Measurements from ENCODE around the gene CRIM1. TPM values are rescaled to one million over a fixed set of nuclear protein-coding genes. Genes with fewer than 3 reads are reported as not detected.
A peak's percentile ranks its signal among the peaks of the same experiment; 100 is the strongest.

Gene CRIM1
- total and polyA plus RNA-seq, 5 donors from 2014 or later, result 0.15 to 2.7 (median 0.74) TPM

DNA sequence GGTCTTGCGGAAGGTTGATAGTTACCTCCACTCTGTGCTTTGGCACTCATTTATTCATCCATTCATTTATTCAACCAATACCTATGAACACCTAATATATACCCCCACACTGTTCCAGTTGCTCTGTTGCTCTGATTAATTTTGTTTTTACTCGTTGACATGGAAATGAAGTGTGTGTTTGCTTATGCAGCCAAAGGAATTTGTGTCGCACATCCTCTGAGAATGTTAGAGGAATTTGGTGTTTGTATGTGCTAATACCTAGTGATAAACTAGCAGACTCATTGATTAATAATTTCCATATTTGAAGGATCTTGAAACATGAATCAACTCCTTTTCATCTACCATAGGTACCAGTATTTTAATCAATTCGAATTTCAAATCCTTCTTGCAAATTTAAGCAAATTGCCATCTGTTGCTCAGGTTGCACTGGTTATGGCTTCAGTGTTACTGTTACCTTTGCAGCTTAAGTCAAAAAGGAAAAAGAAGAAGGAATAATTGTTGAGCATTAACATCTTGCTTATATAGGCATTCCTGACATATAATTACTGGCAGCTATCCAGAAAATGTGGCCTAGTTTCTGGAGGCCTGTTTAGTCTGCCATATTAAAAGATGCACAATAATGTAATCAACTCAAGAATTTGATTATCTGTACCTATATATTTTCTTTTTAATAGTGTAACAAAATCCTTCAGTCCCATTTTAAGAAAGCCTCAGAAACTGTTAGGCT lies 25.7 kb upstream of the CRIM1 start:
- peaks cover 0 to 4% (median 0%) of the 10 kb centered on the region in 7 donors for H3K9me3 Mint-ChIP-seq

DNA sequence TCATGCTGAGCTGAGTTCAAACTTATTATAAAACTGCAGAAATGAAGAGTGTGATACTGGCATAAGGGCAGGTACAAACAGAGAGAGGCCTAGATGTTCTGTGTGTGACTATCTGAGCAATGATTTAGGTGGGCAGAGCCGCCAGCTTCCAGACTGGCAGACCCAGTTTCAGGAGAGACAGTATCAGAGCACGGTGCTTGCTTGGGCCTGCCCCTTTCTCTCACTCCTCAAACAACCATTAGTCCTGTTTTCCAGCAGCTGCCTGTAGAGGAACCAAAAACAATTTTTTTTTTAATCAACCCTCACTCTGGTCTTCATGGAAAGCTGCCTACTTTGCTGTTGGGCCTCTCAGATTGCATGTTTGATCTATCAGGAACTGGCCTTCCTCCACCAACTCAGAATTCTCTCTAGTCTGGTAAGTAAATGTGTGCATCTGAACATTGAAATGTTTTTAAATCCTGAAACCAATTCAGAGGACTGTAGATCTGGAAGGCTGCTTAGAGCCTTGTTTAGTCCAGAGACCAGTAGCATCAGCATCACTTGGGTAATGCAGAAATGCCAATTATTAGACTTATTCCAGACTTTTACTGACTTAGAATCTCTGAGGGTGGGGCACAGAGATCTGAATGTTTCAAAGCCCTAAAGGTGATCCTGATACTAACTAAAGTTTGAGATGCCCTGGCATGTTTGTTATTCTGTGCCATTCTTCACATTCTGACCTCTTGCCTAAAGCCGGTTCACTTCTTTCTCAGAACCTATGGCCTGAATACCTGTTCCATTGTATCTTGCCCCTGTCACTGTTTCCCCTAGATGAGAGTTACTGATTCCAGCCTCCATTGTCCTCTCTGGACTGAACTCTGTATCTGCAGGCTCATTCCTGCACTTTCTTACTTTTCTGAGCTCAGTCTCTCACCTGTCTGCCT lies 24.8 kb upstream of the CRIM1 start:
- ATAC-seq (ENCODE audit: low read depth in 2 of 2), result no peak
- peaks cover 5% of the 10 kb centered on the region for H3K27me3 Mint-ChIP-seq
- no peaks in the 10 kb centered on the region for H3K36me3 Mint-ChIP-seq

More for the DNA sequence above, 25.7 kb upstream of the CRIM1 start:
- Histone ChIP-seq H3K36me3 (ENCODE audit: control insufficient read depth, insufficient read depth, low read length) (no peaks in the 10 kb centered on the region), H3K4me3 (ENCODE audit: low read depth, low read length) (no peak overlapping the region), H3K9me3 (ENCODE audit: control insufficient read depth in 2 of 2, low read length in 2 of 2) (no peaks in the 10 kb centered on the region), H3K4me1 (ENCODE audit: control insufficient read depth, insufficient read depth, low read length, poor library complexity, severe bottlenecking) (no peaks in the 10 kb centered on the region), H3K27ac (ENCODE audit: insufficient read depth, low read length, poor library complexity, severe bottlenecking) (peak overlapping the region; percentile 9), H3K27me3 (ENCODE audit: control insufficient read depth, insufficient read depth, low read length) (no peaks in the 10 kb centered on the region)
- Mint-ChIP-seq H3K27ac (no peak overlapping the region), H3K4me1 (peaks cover 0 to 7% (median 0%) of the 10 kb centered on the region in 4 donors), H3K36me3 (no peaks in the 10 kb centered on the region), H3K4me3 (no peak overlapping the region), H3K27me3 (peaks cover 5% of the 10 kb centered on the region)
- DNase-seq, result no peak
- ATAC-seq (ENCODE audit: low read depth in 2 of 2), result no peak

DNA sequence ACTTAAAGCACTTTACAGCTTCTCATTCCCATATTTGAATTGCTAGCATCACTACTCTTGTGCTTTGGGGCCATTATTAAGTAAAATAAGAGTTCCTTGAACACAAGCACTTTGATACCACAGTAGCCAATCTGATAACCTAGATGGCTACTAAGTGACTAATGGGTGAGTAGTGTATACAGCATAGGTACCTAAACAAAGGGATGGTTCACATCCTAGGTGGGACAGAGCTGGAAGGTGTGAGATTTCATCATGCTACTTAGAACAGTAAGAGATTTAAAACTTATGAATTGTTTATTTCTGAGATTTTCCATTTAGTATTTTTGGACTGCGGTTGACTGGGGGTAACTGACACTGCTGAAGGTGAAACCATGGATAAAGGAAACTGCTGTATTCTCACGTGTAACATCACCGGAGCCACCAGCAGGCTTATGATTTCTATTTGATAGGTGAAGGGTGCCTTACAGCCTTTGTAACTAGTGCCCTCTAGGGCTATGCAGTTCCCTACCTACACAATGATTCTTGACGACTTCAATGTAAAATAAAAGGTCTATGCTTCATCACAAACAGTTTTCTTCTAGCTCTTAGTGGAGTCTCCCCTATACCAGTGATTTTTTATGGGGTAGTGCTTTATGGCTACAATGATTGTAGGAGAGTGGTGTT lies 22.1 kb upstream of the CRIM1 start:
- Mint-ChIP-seq H3K27me3 (no peaks in the 10 kb centered on the region), H3K27ac (no peak overlapping the region), H3K4me1 (peaks cover 3 to 12% (median 5%) of the 10 kb centered on the region in 4 donors), H3K9me3 (peaks cover 0 to 4% (median 0%) of the 10 kb centered on the region in 7 donors), H3K36me3 (no peaks in the 10 kb centered on the region), H3K4me3 (no peak overlapping the region)
- H3K4me1 ChIP-seq (ENCODE audit: control insufficient read depth, insufficient read depth, low read length, poor library complexity, severe bottlenecking), result no peaks in the 10 kb centered on the region
- no peaks in the 10 kb centered on the region for H3K36me3 ChIP-seq (ENCODE audit: control insufficient read depth, insufficient read depth, low read length)
- H3K27me3 ChIP-seq (ENCODE audit: control insufficient read depth, insufficient read depth, low read length), result no peaks in the 10 kb centered on the region
- DNase-seq (peak in 1 of 3 donors; percentile 29), ATAC-seq (ENCODE audit: low read depth in 2 of 2) (no peak)
- no peak overlapping the region for H3K4me3 ChIP-seq (ENCODE audit: low read depth, low read length)
- no peaks in the 10 kb centered on the region for H3K9me3 ChIP-seq (ENCODE audit: control insufficient read depth in 2 of 2, low read length in 2 of 2)
- H3K27ac ChIP-seq (ENCODE audit: insufficient read depth, low read length, poor library complexity, severe bottlenecking), result no peak overlapping the region

More for the DNA sequence above, 24.8 kb upstream of the CRIM1 start:
- Mint-ChIP-seq H3K9me3 (peaks cover 0 to 4% (median 0%) of the 10 kb centered on the region in 7 donors), H3K4me3 (no peak overlapping the region), H3K4me1 (peaks cover 0 to 7% (median 0%) of the 10 kb centered on the region in 4 donors), H3K27ac (no peak overlapping the region)
- Histone ChIP-seq H3K27me3 (ENCODE audit: control insufficient read depth, insufficient read depth, low read length) (no peaks in the 10 kb centered on the region), H3K9me3 (ENCODE audit: control insufficient read depth in 2 of 2, low read length in 2 of 2) (no peaks in the 10 kb centered on the region), H3K4me1 (ENCODE audit: control insufficient read depth, insufficient read depth, low read length, poor library complexity, severe bottlenecking) (no peaks in the 10 kb centered on the region), H3K36me3 (ENCODE audit: control insufficient read depth, insufficient read depth, low read length) (no peaks in the 10 kb centered on the region), H3K4me3 (ENCODE audit: low read depth, low read length) (no peak overlapping the region), H3K27ac (ENCODE audit: insufficient read depth, low read length, poor library complexity, severe bottlenecking) (peak overlapping the region; percentile 9)
- no peak for DNase-seq

DNA sequence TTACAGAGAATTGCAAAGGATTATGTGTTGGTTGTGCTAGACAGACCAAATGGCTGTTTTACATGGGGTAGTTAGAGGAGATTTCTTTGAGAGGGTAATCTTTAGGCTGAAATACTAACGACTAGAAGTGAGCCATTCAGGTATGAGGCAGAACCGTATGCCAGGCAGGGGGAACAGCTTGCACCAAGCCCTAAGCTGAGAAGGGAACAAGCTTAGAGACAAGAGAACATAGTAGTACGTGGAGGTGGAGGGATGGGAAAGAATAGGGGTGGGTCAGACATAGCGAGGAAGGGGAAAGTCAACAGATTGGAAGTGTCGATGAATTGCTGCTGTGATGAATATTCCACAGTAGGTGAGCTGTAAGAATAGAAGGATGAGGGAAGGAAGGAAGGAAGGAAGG lies 20.0 kb upstream of the CRIM1 start:
- Mint-ChIP-seq H3K36me3 (no peaks in the 10 kb centered on the region), H3K27ac (no peak overlapping the region), H3K9me3 (peaks cover 0 to 2% (median 0%) of the 10 kb centered on the region in 7 donors), H3K4me1 (peaks cover 4 to 12% (median 5%) of the 10 kb centered on the region in 4 donors), H3K4me3 (no peak overlapping the region), H3K27me3 (no peaks in the 10 kb centered on the region)
- no peaks in the 10 kb centered on the region for H3K9me3 ChIP-seq (ENCODE audit: control insufficient read depth in 2 of 2, low read length in 2 of 2)
- no peak overlapping the region for H3K4me3 ChIP-seq (ENCODE audit: low read depth, low read length)
- H3K27ac ChIP-seq (ENCODE audit: insufficient read depth, low read length, poor library complexity, severe bottlenecking), result no peak overlapping the region
- H3K36me3 ChIP-seq (ENCODE audit: control insufficient read depth, insufficient read depth, low read length), result no peaks in the 10 kb centered on the region
- H3K27me3 ChIP-seq (ENCODE audit: control insufficient read depth, insufficient read depth, low read length), result no peaks in the 10 kb centered on the region
- ATAC-seq (ENCODE audit: low read depth in 2 of 2), result no peak
- no peak for DNase-seq
- H3K4me1 ChIP-seq (ENCODE audit: control insufficient read depth, insufficient read depth, low read length, poor library complexity, severe bottlenecking), result no peaks in the 10 kb centered on the region

DNA sequence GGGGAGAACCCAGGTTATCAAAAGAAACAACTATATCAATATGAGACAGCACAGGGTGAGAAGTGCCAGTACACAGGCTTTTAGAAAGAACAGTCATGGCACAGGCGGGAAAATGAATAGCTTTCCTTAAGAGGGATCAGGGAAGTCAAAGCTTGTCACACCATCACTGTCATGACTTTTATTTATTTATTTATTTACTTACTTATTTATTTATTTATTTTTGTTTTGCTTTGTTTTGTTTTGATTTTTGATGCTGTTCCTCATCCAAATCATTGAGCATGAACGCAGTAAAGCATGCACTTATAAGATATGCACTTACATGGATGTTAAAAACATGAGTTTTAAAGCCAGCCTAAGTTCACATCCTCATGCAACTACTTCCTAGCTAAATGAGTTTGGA lies 19.3 kb upstream of the CRIM1 start:
- no peak overlapping the region for H3K27ac ChIP-seq (ENCODE audit: insufficient read depth, low read length, poor library complexity, severe bottlenecking)
- no peaks in the 10 kb centered on the region for H3K4me1 ChIP-seq (ENCODE audit: control insufficient read depth, insufficient read depth, low read length, poor library complexity, severe bottlenecking)
- H3K36me3 Mint-ChIP-seq, result no peaks in the 10 kb centered on the region
- ATAC-seq (ENCODE audit: low read depth in 2 of 2), result no peak
- no peak overlapping the region for H3K27ac Mint-ChIP-seq
- no peak for DNase-seq
- H3K27me3 ChIP-seq (ENCODE audit: control insufficient read depth, insufficient read depth, low read length), result no peaks in the 10 kb centered on the region
- H3K4me1 Mint-ChIP-seq, result peaks cover 4 to 12% (median 5%) of the 10 kb centered on the region in 4 donors
- no peak overlapping the region for H3K4me3 Mint-ChIP-seq
- H3K27me3 Mint-ChIP-seq, result no peaks in the 10 kb centered on the region
- H3K9me3 ChIP-seq (ENCODE audit: control insufficient read depth in 2 of 2, low read length in 2 of 2), result no peaks in the 10 kb centered on the region
- H3K4me3 ChIP-seq (ENCODE audit: low read depth, low read length), result no peak overlapping the region
- peaks cover 0 to 1% (median 0%) of the 10 kb centered on the region in 7 donors for H3K9me3 Mint-ChIP-seq
- H3K36me3 ChIP-seq (ENCODE audit: control insufficient read depth, insufficient read depth, low read length), result no peaks in the 10 kb centered on the region

DNA sequence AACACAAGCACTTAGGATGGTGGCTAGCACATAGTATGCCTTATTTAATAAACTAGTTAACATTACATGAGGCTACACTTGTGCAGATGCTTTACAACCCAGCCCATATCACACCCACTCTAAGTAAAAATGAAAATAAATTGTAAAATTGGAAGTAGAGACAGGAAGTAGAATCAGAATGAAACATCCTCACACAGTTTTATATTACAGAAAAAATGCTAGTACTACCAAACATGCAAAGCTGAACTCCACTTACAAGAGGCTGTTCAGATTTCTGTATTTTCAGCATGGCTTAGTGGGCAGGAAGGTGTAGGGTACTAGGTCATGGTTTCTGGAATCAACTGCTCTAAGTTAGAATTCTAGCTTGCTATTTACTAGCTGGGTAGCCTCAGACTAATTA lies 18.2 kb upstream of the CRIM1 start:
- ATAC-seq (ENCODE audit: low read depth in 2 of 2) (no peak), DNase-seq (peak in 1 of 3 donors; percentile 26)
- Histone ChIP-seq H3K27me3 (ENCODE audit: control insufficient read depth, insufficient read depth, low read length) (no peaks in the 10 kb centered on the region), H3K4me3 (ENCODE audit: low read depth, low read length) (no peak overlapping the region), H3K27ac (ENCODE audit: insufficient read depth, low read length, poor library complexity, severe bottlenecking) (no peak overlapping the region), H3K4me1 (ENCODE audit: control insufficient read depth, insufficient read depth, low read length, poor library complexity, severe bottlenecking) (no peaks in the 10 kb centered on the region), H3K36me3 (ENCODE audit: control insufficient read depth, insufficient read depth, low read length) (no peaks in the 10 kb centered on the region), H3K9me3 (ENCODE audit: control insufficient read depth in 2 of 2, low read length in 2 of 2) (no peaks in the 10 kb centered on the region)
- Mint-ChIP-seq H3K9me3 (no peaks in the 10 kb centered on the region), H3K27ac (no peak overlapping the region), H3K27me3 (no peaks in the 10 kb centered on the region), H3K4me1 (peaks cover 4 to 12% (median 5%) of the 10 kb centered on the region in 4 donors), H3K4me3 (no peak overlapping the region), H3K36me3 (no peaks in the 10 kb centered on the region)

DNA sequence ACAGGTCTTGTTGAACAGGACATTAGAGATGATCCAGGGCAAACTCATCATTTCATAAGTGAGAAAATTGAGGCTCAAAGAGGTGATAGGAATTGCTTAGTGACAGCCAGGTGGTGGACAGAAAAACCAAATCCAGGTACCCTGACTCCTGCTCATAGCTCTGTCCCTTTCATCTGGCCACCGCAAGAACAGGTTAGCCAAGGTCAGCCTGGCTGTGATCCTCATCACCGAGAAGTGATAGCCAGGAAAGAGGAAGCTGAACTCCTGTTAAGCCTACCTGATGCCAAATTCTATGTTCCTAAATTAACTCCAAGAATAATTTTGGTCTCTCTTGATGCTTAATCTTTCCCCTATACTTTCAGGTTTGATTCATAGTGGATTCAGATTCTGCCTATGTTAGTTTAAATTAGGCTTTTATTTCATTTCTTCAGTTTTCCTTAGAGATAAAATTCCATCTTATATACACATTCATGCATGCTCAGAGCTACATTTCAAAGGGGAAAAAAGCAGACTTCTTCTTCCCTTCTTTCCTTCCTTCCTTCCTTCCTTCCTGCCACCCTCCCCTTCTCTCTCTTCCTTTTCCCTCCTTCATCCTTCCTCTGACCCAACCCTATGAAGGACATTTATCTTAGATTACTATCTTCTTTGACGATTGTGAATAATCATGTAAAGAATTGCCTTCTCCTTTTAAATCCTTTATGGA lies 17.3 kb upstream of the CRIM1 start:
- ATAC-seq (ENCODE audit: low read depth in 2 of 2) (no peak), DNase-seq (no peak)
- H3K4me1 Mint-ChIP-seq, result peaks cover 4 to 11% (median 5%) of the 10 kb centered on the region in 4 donors
- no peaks in the 10 kb centered on the region for H3K9me3 Mint-ChIP-seq
- no peaks in the 10 kb centered on the region for H3K36me3 ChIP-seq (ENCODE audit: control insufficient read depth, insufficient read depth, low read length)
- H3K4me1 ChIP-seq (ENCODE audit: control insufficient read depth, insufficient read depth, low read length, poor library complexity, severe bottlenecking), result no peaks in the 10 kb centered on the region
- no peaks in the 10 kb centered on the region for H3K27me3 ChIP-seq (ENCODE audit: control insufficient read depth, insufficient read depth, low read length)
- no peaks in the 10 kb centered on the region for H3K27me3 Mint-ChIP-seq
- no peaks in the 10 kb centered on the region for H3K36me3 Mint-ChIP-seq
- H3K4me3 ChIP-seq (ENCODE audit: low read depth, low read length), result no peak overlapping the region
- H3K27ac ChIP-seq (ENCODE audit: insufficient read depth, low read length, poor library complexity, severe bottlenecking), result no peak overlapping the region
- no peak overlapping the region for H3K4me3 Mint-ChIP-seq
- H3K9me3 ChIP-seq (ENCODE audit: control insufficient read depth in 2 of 2, low read length in 2 of 2), result no peaks in the 10 kb centered on the region
- no peak overlapping the region for H3K27ac Mint-ChIP-seq
